Measurements from ENCODE around the gene NMRAL1.

DNA sequence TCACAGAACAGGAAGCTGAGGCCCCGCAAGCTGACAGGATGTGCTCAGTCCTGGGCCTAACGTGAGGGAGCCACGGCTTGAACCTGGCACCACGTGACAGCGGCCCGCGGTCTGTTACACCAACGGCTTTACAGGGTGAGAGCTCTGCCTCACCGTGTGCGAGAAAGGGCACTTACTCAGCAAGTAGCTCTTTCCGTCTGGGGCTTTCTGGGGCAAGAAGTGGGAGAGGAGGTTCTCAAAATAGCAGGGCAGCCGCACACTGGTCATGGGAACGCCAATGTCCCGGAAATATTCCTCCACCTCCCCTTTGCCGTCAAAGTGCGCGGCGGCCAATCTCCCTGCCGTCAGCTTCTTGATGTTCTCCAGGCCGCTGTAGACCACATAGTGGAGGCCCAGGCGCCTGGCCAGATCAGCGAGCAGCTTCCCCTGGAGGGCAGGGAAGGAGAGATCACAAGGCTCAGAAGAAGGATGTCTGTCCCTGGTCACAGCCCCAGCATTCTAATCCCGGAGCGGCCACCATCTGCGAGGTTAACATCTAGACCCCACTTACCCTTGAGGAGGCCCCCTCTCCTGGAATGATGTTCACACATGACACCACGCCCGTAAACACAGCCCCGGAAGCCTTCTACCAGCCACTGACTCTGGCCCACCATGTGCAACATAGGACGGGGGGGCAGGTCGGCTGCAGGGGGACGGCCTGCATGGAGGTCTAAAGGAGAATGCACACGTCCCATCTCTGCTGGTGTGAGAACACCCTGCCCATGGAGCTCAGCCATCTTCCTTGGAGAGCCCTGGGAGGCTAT, 8.2 kb downstream of the NMRAL1 start:
- TF ChIP-seq POLR2A (IDR thresholded peaks at IDR 0.05; ENCODE audit: low read length) (peak; percentile 5), GATA1 (IDR thresholded peaks at IDR 0.05; ENCODE audit: low read depth, low read length) (no peak)
